GM21526 (cell line): ENCODE measurements around the gene PBX1.

Experiments used
- ATAC-seq: cut with Tn5 transposase; IDR thresholded peaks from one replicate; pipeline ENCODE4 v1.9.1; 2021; ENCODE audit warnings: moderate library complexity; ENCODE audit not compliant: unreplicated experiment, low FRiP score

The PBX1 gene

DNA sequence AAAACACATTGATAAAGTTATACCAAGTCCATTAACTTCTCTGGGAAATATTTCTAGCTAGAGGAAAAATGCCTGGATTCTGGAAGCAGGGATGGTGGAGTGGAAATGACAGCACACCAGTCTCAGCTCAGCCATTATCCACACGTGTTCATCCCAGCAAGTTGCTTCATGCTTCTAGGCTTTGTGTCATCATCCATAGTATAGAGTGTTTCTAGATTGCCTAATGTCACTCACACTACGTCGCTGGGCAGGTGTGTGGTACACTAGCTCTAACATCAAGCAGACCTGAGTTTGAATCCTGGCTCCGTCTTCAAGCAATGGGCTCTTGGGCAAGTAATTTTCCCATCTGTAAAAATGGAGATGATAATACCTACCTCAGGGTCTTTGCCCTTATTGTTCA lies 326.3 kb downstream of the PBX1 start:
- no peak for ATAC-seq

DNA sequence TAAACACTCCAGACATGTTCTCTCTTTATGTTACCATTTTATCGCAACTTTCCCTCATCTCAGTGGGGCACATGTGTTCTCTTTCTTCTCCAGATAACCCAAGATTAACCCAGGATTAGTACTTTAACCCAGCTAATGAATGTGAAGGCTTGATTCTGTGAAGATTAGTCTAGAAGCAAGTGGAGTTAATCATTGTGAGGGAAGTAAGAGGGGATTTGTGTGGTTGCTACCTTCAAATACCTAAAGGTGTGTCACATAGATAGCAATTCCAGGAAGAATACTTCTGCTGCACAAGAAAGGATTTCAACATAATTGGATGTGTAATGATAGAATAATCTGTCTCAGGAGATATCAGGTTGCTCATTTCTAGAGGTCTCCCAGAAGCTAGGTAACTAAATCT lies 327.1 kb downstream of the PBX1 start:
- ATAC-seq = no peak

DNA sequence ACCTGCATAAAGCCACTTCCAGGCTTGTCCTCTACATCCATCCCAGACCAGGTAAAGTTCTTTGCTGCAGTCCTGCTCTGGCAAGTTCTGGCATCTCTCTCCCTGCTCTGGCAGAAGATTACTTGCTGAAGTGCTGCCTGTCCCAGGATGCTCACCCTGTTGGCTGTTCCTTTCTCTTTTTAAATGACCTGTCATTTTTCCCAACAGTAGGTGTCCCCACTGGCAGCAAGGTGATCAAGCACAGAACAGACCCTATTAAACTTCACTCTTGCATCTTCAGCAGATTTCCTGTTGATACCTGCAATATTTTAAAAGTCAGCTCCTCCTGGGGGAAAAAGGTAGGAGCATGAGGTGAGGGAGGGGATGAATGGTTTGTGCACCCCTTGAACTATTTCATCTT lies 332.6 kb downstream of the PBX1 start:
- no peak for ATAC-seq

DNA sequence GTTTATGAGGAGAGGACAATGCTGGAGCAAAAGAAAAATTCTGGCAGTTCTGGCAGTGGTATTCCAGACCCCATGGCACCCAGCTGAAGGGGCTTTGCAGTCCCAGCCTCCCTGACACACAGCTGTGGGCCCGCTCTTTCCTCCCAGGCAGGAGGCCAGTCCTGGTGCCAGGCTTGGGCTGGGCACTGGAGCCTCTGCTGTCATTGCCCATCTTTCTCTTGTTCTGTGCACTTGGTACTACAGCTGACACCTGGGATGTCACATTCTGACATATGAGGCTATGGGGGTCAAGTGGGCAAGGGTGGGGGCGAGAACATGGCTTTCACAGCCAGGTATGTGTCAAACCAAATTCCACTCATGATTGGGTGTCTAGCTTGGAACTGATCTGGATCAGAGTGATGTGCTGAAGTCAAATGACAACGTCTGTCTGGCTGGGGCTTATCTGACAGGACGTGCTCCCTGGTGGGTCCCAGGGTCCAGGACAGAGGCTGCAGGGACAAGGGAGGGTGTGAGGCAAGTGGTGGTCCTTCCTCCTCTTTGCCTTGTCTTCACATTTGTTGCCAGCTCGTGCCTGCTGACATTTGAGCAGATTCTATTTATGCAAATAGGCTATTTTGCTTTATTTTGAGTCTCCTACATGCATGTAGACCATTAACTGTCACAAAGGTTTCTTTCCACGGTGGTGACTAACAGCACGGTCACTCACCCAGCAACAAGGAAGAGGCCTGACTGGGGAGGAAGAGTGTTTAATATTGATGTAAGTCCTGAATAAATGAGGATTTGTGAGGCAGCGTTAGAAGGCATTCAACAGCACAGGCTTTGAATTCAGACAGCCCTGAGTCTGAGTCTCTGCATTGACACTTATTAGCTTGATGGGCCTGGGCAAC lies 336.3 kb downstream of the PBX1 start:
- ATAC-seq = no peak

DNA sequence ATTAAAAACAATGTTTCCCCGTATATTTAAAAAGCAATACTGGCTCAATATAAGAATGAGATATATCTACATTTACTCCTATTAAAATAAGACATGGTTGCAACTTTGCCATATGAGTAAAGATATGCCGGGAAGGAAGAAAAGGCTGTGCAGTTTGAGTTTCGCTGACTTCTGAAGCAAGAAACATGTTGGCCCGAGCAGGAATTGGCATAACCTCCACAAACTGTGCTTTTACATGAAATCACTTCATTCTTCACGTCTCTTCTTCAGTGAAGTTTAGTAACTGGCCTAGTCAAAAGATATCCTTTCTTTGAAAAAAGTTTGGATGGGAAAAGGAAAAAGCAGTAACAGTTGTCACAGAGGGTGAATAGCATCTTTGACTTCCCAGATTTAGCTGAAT lies 342.0 kb downstream of the PBX1 start:
- no peak for ATAC-seq
